ENCODE data around the gene GPR157. TPM values are rescaled to one million over a fixed set of nuclear protein-coding genes. Genes with fewer than 3 reads are reported as not detected.
A peak's percentile ranks its signal among the peaks of the same experiment; 100 is the strongest.
"Not testable (repeated sequence)": the region's sequence is repeated elsewhere in the genome, so short reads cannot be mapped to it uniquely, and the experiment has no call there.

GPR157 gene
- total and polyA plus RNA-seq, 4 experiments from 2014 or later: 1.6 to 10.9 (median 4.8) TPM

- Mint-ChIP-seq H3K4me1 (peaks cover 0 to 4% (median 0%) of the 10 kb centered on the region in 4 donors), H3K36me3 (peaks cover 0 to 3% of the 10 kb centered on the region in 2 donors), H3K9me3 (no peaks in the 10 kb centered on the region), H3K27me3 (peaks cover 5 to 8% of the 10 kb centered on the region in 2 donors), H3K4me3 (no peak overlapping the region), H3K27ac (peak overlapping the region in 1 of 7 donors; percentile 2)
- DNase-seq: no peak
- intact Hi-C loops (cut with micrococcal nuclease): no loop called here
- POLR2A ChIA-PET (ENCODE audit: partially characterized antibody): no interaction called here
- no peaks in the 10 kb centered on the region for H3K4me1 ChIP-seq (ENCODE audit: insufficient read depth, low read length)
- CTCF ChIA-PET (ENCODE audit: partially characterized antibody): no interaction called here
- no peak overlapping the region for H3K27ac ChIP-seq (ENCODE audit: low read depth, low read length)
- peaks cover 4% of the 10 kb centered on the region for H3K27me3 ChIP-seq (ENCODE audit: insufficient read depth, low read length)
- no peaks in the 10 kb centered on the region for H3K9me3 ChIP-seq (ENCODE audit: control insufficient read depth in 1 of 2, low read length in 2 of 2)
- H3K4me3 ChIP-seq (ENCODE audit: low read length in 2 of 2): no peak overlapping the region
- no peaks in the 10 kb centered on the region for H3K36me3 ChIP-seq (ENCODE audit: insufficient read depth, low read length)
These were observed 33.1 kb downstream of the GPR157 start for GRCh38 chr1:9095818-9096217.

GRCh38 chr1:9093996-9094595 lies 34.8 kb downstream of the GPR157 start:
- DNase-seq; H3K36me3 ChIP-seq (ENCODE audit: insufficient read depth, low read length); H3K4me1 Mint-ChIP-seq; H3K4me3 Mint-ChIP-seq; intact Hi-C loops (cut with micrococcal nuclease); H3K27me3 Mint-ChIP-seq; H3K4me1 ChIP-seq (ENCODE audit: insufficient read depth, low read length); H3K27me3 ChIP-seq (ENCODE audit: insufficient read depth, low read length); H3K9me3 ChIP-seq (ENCODE audit: control insufficient read depth in 1 of 2, low read length in 2 of 2); H3K4me3 ChIP-seq (ENCODE audit: low read length in 2 of 2); H3K27ac Mint-ChIP-seq; H3K9me3 Mint-ChIP-seq; H3K36me3 Mint-ChIP-seq; POLR2A ChIA-PET (ENCODE audit: partially characterized antibody); H3K27ac ChIP-seq (ENCODE audit: low read depth, low read length): not testable (repeated sequence)
- CTCF ChIA-PET (ENCODE audit: partially characterized antibody): interaction anchor here (0.6 kb wide), 1 partner anchor 177 kb away, joined by 3 read pairs; no protein-coding TSS in a partner anchor

GRCh38 chr1:9093581-9093980 lies 35.3 kb downstream of the GPR157 start:
- Histone ChIP-seq H3K27me3 (ENCODE audit: insufficient read depth, low read length) (peaks cover 4% of the 10 kb centered on the region), H3K36me3 (ENCODE audit: insufficient read depth, low read length) (no peaks in the 10 kb centered on the region), H3K4me1 (ENCODE audit: insufficient read depth, low read length) (no peaks in the 10 kb centered on the region), H3K9me3 (ENCODE audit: control insufficient read depth in 1 of 2, low read length in 2 of 2) (no peaks in the 10 kb centered on the region), H3K27ac (ENCODE audit: low read depth, low read length) (no peak overlapping the region), H3K4me3 (ENCODE audit: low read length in 2 of 2) (no peak overlapping the region)
- Mint-ChIP-seq H3K4me1 (no peaks in the 10 kb centered on the region), H3K27ac (no peak overlapping the region), H3K36me3 (no peaks in the 10 kb centered on the region), H3K9me3 (no peaks in the 10 kb centered on the region), H3K4me3 (no peak overlapping the region), H3K27me3 (peaks cover 11 to 13% of the 10 kb centered on the region in 2 donors)
- intact Hi-C loops (cut with micrococcal nuclease): no loop called here
- ChIA-PET POLR2A (ENCODE audit: partially characterized antibody) (no interaction called here), CTCF (ENCODE audit: partially characterized antibody) (interaction anchor here (0.6 to 0.9 kb wide), 2 partner anchors 17 to 176 kb away, joined by 3 read pairs; no protein-coding TSS in a partner anchor)
- no peak for DNase-seq

GRCh38 chr1:9093091-9093490 lies 35.8 kb downstream of the GPR157 start:
- Mint-ChIP-seq H3K9me3 (no peaks in the 10 kb centered on the region), H3K4me1 (no peaks in the 10 kb centered on the region), H3K27ac (no peak overlapping the region), H3K36me3 (no peaks in the 10 kb centered on the region), H3K27me3 (peaks cover 11 to 13% of the 10 kb centered on the region in 2 donors), H3K4me3 (no peak overlapping the region)
- H3K27ac ChIP-seq (ENCODE audit: low read depth, low read length): no peak overlapping the region
- H3K36me3 ChIP-seq (ENCODE audit: insufficient read depth, low read length): no peaks in the 10 kb centered on the region
- no peaks in the 10 kb centered on the region for H3K4me1 ChIP-seq (ENCODE audit: insufficient read depth, low read length)
- H3K27me3 ChIP-seq (ENCODE audit: insufficient read depth, low read length): peaks cover 4% of the 10 kb centered on the region
- intact Hi-C loops (cut with micrococcal nuclease): no loop called here
- ChIA-PET CTCF (ENCODE audit: partially characterized antibody) (interaction anchor here (0.9 kb wide), 1 partner anchor 18 kb away, joined by 3 read pairs; no protein-coding TSS in a partner anchor), POLR2A (ENCODE audit: partially characterized antibody) (interaction anchor here (0.6 kb wide), 1 partner anchor 249 kb away, joined by 3 read pairs; no protein-coding TSS in a partner anchor)
- H3K9me3 ChIP-seq (ENCODE audit: control insufficient read depth in 1 of 2, low read length in 2 of 2): no peaks in the 10 kb centered on the region
- no peak for DNase-seq
- no peak overlapping the region for H3K4me3 ChIP-seq (ENCODE audit: low read length in 2 of 2)

GRCh38 chr1:9088807-9089206 lies 40.1 kb downstream of the GPR157 start:
- H3K4me3 ChIP-seq (ENCODE audit: low read length in 2 of 2): no peak overlapping the region
- H3K4me1 ChIP-seq (ENCODE audit: insufficient read depth, low read length): no peaks in the 10 kb centered on the region
- DNase-seq: no peak
- H3K4me3 Mint-ChIP-seq: no peak overlapping the region
- no peaks in the 10 kb centered on the region for H3K4me1 Mint-ChIP-seq
- H3K9me3 ChIP-seq (ENCODE audit: control insufficient read depth in 1 of 2, low read length in 2 of 2): no peaks in the 10 kb centered on the region
- H3K36me3 Mint-ChIP-seq: no peaks in the 10 kb centered on the region
- intact Hi-C loops (cut with micrococcal nuclease): no loop called here
- H3K9me3 Mint-ChIP-seq: no peaks in the 10 kb centered on the region
- no peak overlapping the region for H3K27ac Mint-ChIP-seq
- H3K27me3 Mint-ChIP-seq: peaks cover 9 to 12% of the 10 kb centered on the region in 2 donors
- POLR2A ChIA-PET (ENCODE audit: partially characterized antibody): no interaction called here
- H3K27me3 ChIP-seq (ENCODE audit: insufficient read depth, low read length): peaks cover 4% of the 10 kb centered on the region
- no peak overlapping the region for H3K27ac ChIP-seq (ENCODE audit: low read depth, low read length)
- CTCF ChIA-PET (ENCODE audit: partially characterized antibody): no interaction called here
- no peaks in the 10 kb centered on the region for H3K36me3 ChIP-seq (ENCODE audit: insufficient read depth, low read length)

- Histone ChIP-seq H3K27ac (ENCODE audit: low read depth, low read length) (no peak overlapping the region), H3K4me1 (ENCODE audit: insufficient read depth, low read length) (no peaks in the 10 kb centered on the region), H3K9me3 (ENCODE audit: control insufficient read depth in 1 of 2, low read length in 2 of 2) (no peaks in the 10 kb centered on the region), H3K4me3 (ENCODE audit: low read length in 2 of 2) (no peak overlapping the region), H3K36me3 (ENCODE audit: insufficient read depth, low read length) (no peaks in the 10 kb centered on the region), H3K27me3 (ENCODE audit: insufficient read depth, low read length) (no peaks in the 10 kb centered on the region)
- no peaks in the 10 kb centered on the region for H3K9me3 Mint-ChIP-seq
- H3K27me3 Mint-ChIP-seq: peaks cover 9 to 12% of the 10 kb centered on the region in 2 donors
- intact Hi-C loops (cut with micrococcal nuclease): no loop called here
- no peak for DNase-seq
- H3K36me3 Mint-ChIP-seq: no peaks in the 10 kb centered on the region
- POLR2A ChIA-PET (ENCODE audit: partially characterized antibody): no interaction called here
- peaks cover 0 to 4% (median 2%) of the 10 kb centered on the region in 4 donors for H3K4me1 Mint-ChIP-seq
- H3K4me3 Mint-ChIP-seq: no peak overlapping the region
- no peak overlapping the region for H3K27ac Mint-ChIP-seq
- CTCF ChIA-PET (ENCODE audit: partially characterized antibody): no interaction called here
These were observed 41.3 kb downstream of the GPR157 start for GRCh38 chr1:9087411-9088125.

GRCh38 chr1:9086796-9087195 lies 42.1 kb downstream of the GPR157 start:
- ChIA-PET POLR2A (ENCODE audit: partially characterized antibody) (no interaction called here), CTCF (ENCODE audit: partially characterized antibody) (no interaction called here)
- Histone ChIP-seq H3K9me3 (ENCODE audit: control insufficient read depth in 1 of 2, low read length in 2 of 2) (no peaks in the 10 kb centered on the region), H3K4me3 (ENCODE audit: low read length in 2 of 2) (no peak overlapping the region), H3K27ac (ENCODE audit: low read depth, low read length) (no peak overlapping the region), H3K36me3 (ENCODE audit: insufficient read depth, low read length) (no peaks in the 10 kb centered on the region), H3K27me3 (ENCODE audit: insufficient read depth, low read length) (no peaks in the 10 kb centered on the region), H3K4me1 (ENCODE audit: insufficient read depth, low read length) (no peaks in the 10 kb centered on the region)
- Mint-ChIP-seq H3K4me3 (no peak overlapping the region), H3K36me3 (no peaks in the 10 kb centered on the region), H3K27me3 (peaks cover 9 to 12% of the 10 kb centered on the region in 2 donors), H3K27ac (no peak overlapping the region), H3K9me3 (no peaks in the 10 kb centered on the region), H3K4me1 (peaks cover 0 to 8% (median 3%) of the 10 kb centered on the region in 4 donors)
- intact Hi-C loops (cut with micrococcal nuclease): no loop called here
- DNase-seq: no peak

Measured in CD4-positive, alpha-beta memory T cell (primary cell).